Measurements from ENCODE around the gene TBC1D1.
A peak's percentile ranks its signal among the peaks of the same experiment; 100 is the strongest.

TBC1D1 gene

DNA sequence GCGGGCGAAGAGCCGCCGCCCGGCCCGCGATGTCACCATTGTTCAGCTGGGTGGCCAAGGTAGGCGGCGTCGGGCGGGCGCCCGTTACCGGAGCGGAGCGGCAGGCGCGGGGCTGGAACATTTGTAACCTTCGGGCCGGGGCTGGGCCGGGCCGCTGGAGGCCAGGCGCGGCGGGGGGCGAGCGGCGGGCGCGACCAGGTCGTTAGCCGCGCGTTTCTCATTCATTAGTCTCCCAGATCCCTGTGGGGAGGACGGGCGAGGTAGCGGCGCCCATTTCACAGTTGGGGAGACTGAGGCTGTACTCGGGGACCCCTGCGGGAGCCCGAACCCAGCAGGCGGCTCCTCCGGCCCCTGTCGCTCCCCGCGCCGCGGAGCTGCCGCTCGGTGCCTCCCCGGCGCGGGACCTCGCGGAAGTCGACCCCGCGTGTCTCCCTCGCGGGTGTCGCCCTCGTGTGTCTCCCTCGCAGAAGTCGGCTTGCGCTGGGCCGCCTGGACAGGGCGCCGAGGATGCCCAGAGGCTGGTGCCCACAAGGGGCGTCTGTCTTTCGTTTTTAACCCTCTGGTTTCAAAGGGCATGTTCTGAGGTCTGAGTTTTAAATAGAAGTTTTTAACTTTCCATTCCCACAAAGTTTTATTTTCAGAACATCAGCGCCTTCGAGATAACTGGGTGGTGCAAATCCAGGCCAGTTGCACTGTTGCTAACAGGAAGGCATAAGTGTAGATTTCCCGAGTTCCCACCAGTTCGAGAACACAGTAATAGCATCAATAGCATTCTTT is 86.8 kb downstream of the TBC1D1 start:
- ATAC-seq: peak; percentile 74
- peak; percentile 75 for DNase-seq
- Mint-ChIP-seq H3K4me1 (peaks cover 56% of the 10 kb centered on the region), H3K36me3 (ENCODE audit: low read depth) (peaks cover 2% of the 10 kb centered on the region), H3K27ac (peak overlapping the region; percentile 85), H3K9me3 (no peaks in the 10 kb centered on the region), H3K4me3 (peak overlapping the region; percentile 83), H3K27me3 (no peaks in the 10 kb centered on the region)

DNA sequence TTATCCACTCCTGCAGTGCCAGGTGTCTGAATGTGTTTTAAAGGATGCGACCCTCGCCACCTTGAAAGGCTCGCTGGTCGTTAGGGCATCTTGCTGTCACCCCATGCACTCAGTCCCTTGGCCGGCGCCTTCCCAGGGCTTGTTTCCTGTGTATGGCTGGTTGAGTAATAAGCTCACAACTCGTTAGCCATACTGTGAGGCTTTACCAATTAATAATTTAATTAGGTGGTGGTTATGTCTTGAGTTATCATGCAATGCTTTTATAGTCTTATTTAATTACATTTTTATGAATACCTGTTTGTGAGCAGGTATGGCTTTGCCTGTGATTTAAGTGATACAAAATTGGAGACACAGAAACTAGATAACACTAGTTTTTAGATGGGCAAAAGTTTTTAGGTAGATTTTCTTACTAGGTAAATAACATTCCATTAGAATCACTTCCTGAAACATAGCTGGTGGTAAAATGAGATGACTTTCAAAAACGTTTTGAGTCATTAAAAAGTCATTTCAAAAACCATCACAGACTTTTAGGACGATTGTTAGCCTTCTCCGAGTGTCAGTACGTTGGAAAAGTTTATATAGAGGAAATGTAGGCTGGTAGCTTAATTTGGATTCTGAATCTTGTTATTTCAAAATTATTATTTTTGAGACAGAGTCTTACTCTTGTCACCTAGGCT is 87.5 kb downstream of the TBC1D1 start:
- peak; percentile 24 for ATAC-seq
- peak; percentile 39 for DNase-seq

DNA sequence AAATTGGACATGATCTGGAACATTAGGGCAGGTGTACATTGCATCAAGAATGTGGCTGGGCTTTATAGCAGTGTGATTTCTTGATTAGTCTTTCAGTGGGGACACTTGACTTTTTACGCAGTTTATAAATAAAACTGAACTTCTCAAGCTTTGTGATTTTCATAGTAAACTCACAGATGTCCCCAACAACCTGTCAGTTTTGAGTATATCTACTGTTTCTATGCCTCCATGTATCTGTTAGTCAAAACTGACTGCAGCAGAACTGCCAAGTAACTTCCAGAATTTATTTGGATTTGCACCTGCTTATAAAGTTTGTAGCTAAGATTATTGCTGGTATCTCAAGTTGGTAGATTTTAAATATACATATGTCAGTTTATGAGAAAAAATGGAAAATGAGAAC is 89.4 kb downstream of the TBC1D1 start:
- ATAC-seq (no peak), DNase-seq (no peak)
- Mint-ChIP-seq H3K9me3 (no peaks in the 10 kb centered on the region), H3K4me1 (peaks cover 53% of the 10 kb centered on the region), H3K36me3 (ENCODE audit: low read depth) (peaks cover 5% of the 10 kb centered on the region), H3K4me3 (no peak overlapping the region), H3K27ac (peak overlapping the region; percentile 32), H3K27me3 (no peaks in the 10 kb centered on the region)

More for the DNA sequence above, 87.5 kb downstream of the TBC1D1 start:
- H3K4me1 Mint-ChIP-seq: peaks cover 54% of the 10 kb centered on the region
- H3K9me3 Mint-ChIP-seq: no peaks in the 10 kb centered on the region
- H3K4me3 Mint-ChIP-seq: peak overlapping the region; percentile 83
- H3K27ac Mint-ChIP-seq: peak overlapping the region; percentile 85
- no peaks in the 10 kb centered on the region for H3K27me3 Mint-ChIP-seq
- peaks cover 2% of the 10 kb centered on the region for H3K36me3 Mint-ChIP-seq (ENCODE audit: low read depth)

DNA sequence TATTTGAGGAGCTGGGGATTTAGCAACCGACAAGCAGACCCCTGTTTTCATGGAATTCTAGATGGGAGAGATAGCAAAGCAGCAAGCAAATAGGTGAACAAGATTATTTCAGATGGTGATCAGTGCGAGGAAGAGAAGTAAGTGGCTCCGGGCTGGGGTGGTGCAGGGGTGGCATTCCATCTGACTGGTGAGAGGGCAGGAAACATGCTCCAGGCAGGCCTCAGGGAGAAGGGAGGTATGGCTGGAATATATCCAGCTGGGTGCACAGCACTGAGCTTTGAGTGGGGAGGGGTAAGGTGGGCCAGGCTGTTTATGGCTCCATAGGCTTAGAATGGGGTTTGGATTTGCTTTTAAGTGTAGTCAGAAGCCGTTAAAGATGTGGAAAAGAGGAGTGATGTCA is 90.5 kb downstream of the TBC1D1 start:
- no peaks in the 10 kb centered on the region for H3K9me3 Mint-ChIP-seq

DNA sequence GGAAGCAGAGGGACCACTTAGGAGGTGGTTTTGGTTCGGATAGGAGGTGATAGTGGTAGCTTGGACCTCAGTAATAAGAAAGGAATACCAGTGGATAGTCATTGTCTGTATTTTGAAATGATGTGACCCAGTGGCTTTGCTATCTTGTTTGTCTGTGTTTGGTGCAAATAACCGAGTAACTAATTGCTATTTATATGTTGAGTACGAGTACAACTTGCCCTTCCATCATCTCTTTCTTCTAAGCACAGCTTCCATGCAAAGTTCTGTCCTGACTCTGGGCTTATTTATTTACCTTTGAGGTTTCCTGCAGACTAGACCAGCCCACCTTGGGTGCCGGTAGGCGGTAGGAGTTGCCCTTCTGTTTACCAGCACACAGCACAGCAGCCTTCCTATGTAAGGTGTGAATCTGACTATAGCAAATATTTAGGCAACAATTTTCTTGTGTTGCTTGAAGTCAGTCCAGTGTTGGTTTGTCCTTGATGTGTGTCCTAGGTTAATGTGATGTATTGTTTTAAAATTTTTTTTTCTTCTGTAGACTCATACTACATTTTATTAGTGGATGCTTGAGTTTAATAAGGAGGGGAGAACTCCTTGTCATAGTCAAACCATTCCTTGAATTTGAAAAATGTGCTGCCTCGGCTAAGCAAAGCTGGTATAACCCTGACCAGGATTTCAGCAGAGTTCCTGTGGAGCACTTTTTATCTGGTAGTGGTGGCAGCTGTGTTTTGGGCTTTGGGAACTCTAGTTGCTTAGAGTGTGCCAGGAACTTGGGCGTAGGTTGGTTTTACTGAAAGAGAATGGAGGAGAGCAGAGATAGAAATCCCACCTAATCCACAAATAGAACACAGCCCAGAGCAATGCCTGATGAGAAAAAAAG is 91.2 kb downstream of the TBC1D1 start:
- Mint-ChIP-seq H3K4me3 (no peak overlapping the region), H3K4me1 (peaks cover 53% of the 10 kb centered on the region), H3K36me3 (ENCODE audit: low read depth) (peaks cover 5% of the 10 kb centered on the region), H3K9me3 (no peaks in the 10 kb centered on the region), H3K27me3 (no peaks in the 10 kb centered on the region), H3K27ac (no peak overlapping the region)
- DNase-seq: no peak
- ATAC-seq: no peak

More for the DNA sequence above, 90.5 kb downstream of the TBC1D1 start:
- peaks cover 58% of the 10 kb centered on the region for H3K4me1 Mint-ChIP-seq
- peaks cover 5% of the 10 kb centered on the region for H3K36me3 Mint-ChIP-seq (ENCODE audit: low read depth)
- ATAC-seq (no peak), DNase-seq (no peak)
- H3K27ac Mint-ChIP-seq: no peak overlapping the region
- H3K27me3 Mint-ChIP-seq: no peaks in the 10 kb centered on the region
- no peak overlapping the region for H3K4me3 Mint-ChIP-seq

DNA sequence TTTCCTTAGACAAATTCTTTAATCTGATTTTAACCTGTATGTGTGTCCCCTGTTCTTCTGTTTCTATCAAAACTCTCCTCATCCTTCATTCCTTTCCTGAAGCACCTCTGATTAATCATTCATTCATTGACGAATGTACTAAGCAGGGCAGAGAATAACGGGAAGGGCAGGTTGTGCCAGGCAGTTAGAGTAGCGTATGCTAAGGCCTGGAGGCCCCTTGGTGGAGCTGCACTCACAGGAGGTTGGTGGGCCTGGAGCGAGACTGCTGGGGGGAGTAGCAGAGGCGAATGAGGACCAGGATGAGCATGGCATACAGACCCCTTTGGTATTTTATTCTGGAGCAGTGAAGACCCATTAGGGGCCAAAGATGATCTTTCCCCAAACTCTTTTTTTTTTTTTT is 91.9 kb downstream of the TBC1D1 start:
- peaks cover 53% of the 10 kb centered on the region for H3K4me1 Mint-ChIP-seq
- DNase-seq: no peak
- H3K9me3 Mint-ChIP-seq: no peaks in the 10 kb centered on the region
- H3K27me3 Mint-ChIP-seq: no peaks in the 10 kb centered on the region
- no peak overlapping the region for H3K27ac Mint-ChIP-seq
- ATAC-seq: no peak
- peaks cover 9% of the 10 kb centered on the region for H3K36me3 Mint-ChIP-seq (ENCODE audit: low read depth)
- no peak overlapping the region for H3K4me3 Mint-ChIP-seq

DNA sequence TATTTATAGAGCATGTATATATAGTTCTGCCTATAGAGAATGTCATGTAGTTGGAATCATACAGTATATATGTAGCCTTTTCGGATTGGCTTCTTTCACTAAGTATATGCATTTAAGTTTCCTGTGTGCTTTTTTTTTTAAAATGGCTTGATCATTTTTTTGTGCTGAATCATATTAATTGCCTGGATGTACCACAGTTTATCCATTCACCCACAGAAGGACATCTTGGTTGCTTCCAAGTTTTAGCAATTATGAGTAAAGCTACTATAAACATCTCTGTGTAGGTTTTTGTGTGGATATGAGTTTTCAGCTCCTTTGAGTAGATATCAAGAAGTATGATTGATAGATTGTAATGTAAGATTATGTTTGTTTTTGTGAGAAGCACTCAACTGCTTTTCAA is 93.1 kb downstream of the TBC1D1 start:
- H3K9me3 Mint-ChIP-seq: no peaks in the 10 kb centered on the region
- peaks cover 46% of the 10 kb centered on the region for H3K4me1 Mint-ChIP-seq
- H3K27ac Mint-ChIP-seq: no peak overlapping the region
- ATAC-seq (no peak), DNase-seq (no peak)
- peaks cover 15% of the 10 kb centered on the region for H3K36me3 Mint-ChIP-seq (ENCODE audit: low read depth)
- no peaks in the 10 kb centered on the region for H3K27me3 Mint-ChIP-seq
- no peak overlapping the region for H3K4me3 Mint-ChIP-seq

DNA sequence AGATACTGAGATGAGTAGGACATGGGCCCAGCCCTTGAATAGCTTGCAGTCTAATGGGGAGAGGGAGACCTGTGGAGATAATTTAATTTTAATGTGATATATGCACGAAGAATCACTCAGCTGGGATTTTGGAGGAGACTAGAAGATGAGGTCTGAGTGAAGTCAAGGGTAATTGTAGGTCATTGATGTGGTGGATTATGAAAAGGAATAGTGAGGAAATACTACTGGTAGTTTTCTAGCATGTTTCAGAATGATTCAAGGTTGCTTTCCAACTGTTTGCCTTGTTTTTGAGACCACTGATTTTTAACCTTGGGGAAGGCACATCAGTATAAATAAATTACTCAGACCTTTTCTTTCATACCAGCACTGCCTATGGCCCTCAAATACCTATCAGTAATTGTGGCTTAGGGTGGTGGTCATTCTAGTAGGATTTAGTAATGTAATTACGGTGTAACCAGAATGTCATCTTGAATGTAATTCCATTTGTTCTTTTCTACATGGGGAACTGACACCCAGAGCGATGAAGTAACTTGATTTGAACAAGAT is 94.9 kb downstream of the TBC1D1 start:
- no peak overlapping the region for H3K4me3 Mint-ChIP-seq
- DNase-seq (no peak), ATAC-seq (peak; percentile 15)
- no peaks in the 10 kb centered on the region for H3K27me3 Mint-ChIP-seq
- no peaks in the 10 kb centered on the region for H3K9me3 Mint-ChIP-seq
- H3K27ac Mint-ChIP-seq: no peak overlapping the region
- H3K4me1 Mint-ChIP-seq: peaks cover 36% of the 10 kb centered on the region
- H3K36me3 Mint-ChIP-seq (ENCODE audit: low read depth): peaks cover 12% of the 10 kb centered on the region

DNA sequence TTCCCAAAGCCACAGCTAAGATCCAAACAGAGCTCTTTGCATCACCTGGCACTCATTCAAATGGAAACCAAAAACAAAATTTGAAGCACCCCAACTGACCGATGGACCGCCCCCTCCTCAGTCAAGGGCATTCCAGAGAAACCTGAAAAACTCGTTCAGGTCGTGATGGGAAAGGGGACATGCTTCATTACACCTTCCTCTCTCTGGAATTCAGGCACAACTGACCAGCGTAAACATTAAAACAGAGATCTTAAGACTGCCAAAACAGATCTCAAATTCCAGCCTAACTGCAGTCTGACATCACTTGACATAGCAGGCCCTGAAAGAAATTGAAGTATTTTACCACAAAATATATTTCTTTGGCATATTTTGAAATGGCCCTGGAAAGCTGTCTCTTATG is 97.8 kb downstream of the TBC1D1 start:
- no peak overlapping the region for H3K4me3 Mint-ChIP-seq

DNA sequence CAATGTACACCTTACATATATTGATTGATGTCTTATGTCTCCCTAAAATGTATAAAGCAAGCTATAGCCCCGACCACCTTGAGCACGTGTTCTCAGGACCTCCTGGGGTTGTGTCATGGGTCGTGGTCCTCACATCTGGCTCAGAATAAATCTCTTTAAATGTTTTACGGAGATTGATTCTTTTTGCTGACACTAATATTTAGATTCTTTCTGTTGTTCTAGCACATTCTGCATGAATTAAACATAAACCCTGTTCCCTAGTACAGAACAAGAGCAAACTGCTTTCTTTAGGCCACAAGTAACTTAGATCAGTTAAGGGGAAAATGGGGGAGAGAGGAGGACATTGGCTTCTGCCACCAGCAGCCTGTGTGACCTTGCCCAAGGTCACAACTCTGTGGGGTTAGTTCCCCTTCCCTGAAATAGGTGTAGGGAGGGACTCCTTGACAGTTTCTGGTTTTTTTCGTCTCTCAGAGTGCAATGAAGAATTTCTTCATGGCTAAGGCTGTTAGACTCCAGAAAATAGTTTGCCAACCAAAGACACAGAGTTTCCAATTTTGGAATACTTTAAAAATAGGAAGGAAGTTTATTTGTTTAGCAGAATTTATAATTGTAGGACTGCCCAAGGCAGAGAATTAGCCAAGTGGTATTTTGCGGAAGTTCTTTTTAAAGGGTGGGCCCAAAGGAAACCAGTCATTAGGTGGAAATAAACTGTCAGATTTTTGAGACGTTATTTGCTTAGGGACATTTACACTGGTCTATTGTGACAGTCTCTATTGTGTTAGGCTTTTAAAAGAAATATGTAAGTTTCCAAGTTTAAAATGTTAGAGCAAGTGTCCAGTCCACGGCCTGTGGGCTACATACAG is 98.7 kb downstream of the TBC1D1 start:
- ATAC-seq (no peak), DNase-seq (no peak)
- Mint-ChIP-seq H3K27me3 (no peaks in the 10 kb centered on the region), H3K4me1 (peaks cover 24% of the 10 kb centered on the region), H3K36me3 (ENCODE audit: low read depth) (peaks cover 10% of the 10 kb centered on the region), H3K4me3 (no peak overlapping the region), H3K9me3 (no peaks in the 10 kb centered on the region), H3K27ac (no peak overlapping the region)

More for the DNA sequence above, 97.8 kb downstream of the TBC1D1 start:
- Mint-ChIP-seq H3K9me3 (no peaks in the 10 kb centered on the region), H3K27ac (no peak overlapping the region), H3K27me3 (no peaks in the 10 kb centered on the region), H3K4me1 (peaks cover 24% of the 10 kb centered on the region), H3K36me3 (ENCODE audit: low read depth) (peaks cover 12% of the 10 kb centered on the region)
- ATAC-seq (no peak), DNase-seq (no peak)

DNA sequence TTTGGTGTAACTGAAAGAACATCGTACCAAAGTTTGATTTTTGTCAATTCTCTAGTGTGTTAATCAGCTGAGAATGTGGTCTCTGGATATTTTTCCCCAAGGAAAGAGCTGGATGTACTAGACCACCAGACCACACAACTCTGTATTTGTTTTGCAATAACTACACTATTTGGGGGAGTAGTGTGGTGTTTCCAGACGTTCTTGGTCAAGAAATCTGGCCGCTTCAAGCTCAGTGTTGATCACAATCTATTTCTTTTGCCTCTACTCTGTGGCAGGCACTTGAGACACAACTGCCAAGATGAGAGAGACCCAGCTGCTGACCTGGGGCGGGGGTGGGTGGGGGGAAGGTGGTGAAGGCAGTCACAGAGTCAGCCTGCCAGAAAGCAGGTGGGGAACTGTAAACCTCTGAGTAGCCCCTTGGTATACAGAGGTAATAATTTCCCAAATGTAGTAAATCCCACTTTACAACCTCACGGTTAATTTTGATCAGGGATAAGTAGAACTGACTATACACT is 99.9 kb downstream of the TBC1D1 start:
- Mint-ChIP-seq H3K36me3 (ENCODE audit: low read depth) (peaks cover 10% of the 10 kb centered on the region), H3K27ac (no peak overlapping the region), H3K4me1 (peaks cover 32% of the 10 kb centered on the region), H3K4me3 (no peak overlapping the region), H3K27me3 (no peaks in the 10 kb centered on the region), H3K9me3 (no peaks in the 10 kb centered on the region)
- no peak for DNase-seq
- no peak for ATAC-seq

DNA sequence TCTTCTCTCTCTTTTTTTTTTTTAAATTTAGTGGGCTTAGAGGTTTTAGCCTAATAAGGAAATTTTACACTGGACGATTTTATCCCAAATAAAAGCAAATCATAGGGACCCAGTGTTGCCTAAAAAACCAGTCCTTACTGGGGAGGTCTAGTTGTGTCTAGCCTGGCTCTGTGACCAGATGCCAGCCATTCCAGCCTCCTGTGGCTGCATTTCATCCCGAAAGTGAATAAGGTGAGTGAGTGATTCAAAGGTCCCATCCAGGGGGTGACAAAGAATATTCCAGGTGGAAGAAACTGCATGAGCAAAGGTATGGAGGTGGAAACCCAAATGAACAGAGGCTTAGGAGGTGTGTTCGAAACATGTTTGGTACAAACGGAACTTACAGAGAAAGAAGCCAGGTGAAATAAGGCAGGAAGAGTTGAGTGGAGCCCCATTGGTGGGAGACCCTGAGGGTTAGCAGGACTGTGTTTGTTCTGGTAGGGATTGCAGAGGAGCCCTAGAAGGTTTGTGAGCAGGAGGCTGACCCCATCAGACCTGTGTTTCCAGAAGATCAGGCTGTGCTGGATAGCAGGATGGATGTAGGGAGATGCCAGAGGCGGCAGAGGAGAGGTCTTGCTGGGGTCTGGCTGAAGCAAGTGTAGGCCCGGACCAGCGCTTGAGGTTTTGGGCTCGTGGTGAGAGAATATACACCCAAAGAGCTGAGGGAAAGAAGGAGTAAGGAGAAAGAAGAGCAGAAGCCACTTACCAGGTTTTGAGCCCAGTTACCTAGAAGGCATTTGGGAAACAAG is 100.9 kb downstream of the TBC1D1 start:
- H3K9me3 Mint-ChIP-seq: no peaks in the 10 kb centered on the region
- H3K36me3 Mint-ChIP-seq (ENCODE audit: low read depth): peaks cover 10% of the 10 kb centered on the region
- peaks cover 36% of the 10 kb centered on the region for H3K4me1 Mint-ChIP-seq
- ATAC-seq: no peak
- no peak overlapping the region for H3K4me3 Mint-ChIP-seq
- no peak for DNase-seq
- H3K27ac Mint-ChIP-seq: no peak overlapping the region
- H3K27me3 Mint-ChIP-seq: no peaks in the 10 kb centered on the region

DNA sequence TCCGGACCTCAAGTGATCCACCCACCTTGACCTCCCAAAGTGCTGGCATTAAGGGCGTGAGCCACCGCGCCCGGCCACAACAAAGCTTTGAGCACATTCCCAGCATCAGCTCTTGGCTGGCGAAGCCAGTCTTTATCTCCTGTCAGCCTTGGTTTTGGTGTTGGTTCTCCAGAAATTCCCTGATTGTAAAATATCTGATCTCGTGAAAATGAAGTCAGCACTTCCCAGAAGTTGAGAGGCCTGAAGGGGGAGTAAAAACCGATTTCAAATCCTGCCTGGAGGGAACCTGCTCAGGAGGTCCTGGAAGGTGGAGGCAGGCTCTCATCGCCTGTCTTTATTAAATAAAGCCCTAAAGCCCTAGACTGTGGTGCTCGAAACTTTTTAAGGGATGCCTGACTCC is 102.9 kb downstream of the TBC1D1 start:
- peaks cover 46% of the 10 kb centered on the region for H3K4me1 Mint-ChIP-seq
- no peak for ATAC-seq
- H3K36me3 Mint-ChIP-seq (ENCODE audit: low read depth): no peaks in the 10 kb centered on the region
- no peaks in the 10 kb centered on the region for H3K27me3 Mint-ChIP-seq
- no peak overlapping the region for H3K4me3 Mint-ChIP-seq
- DNase-seq: no peak
- no peaks in the 10 kb centered on the region for H3K9me3 Mint-ChIP-seq
- H3K27ac Mint-ChIP-seq: no peak overlapping the region

Data from activated naive CD8-positive, alpha-beta T cell treated with anti-CD3 and anti-CD28 coated beads, Interleukin-2, amount 50 U/mL, for 24 hours (primary cell).